NCI-H82 treated with DMSO at 0.1 percent for 48 hours (cell line): ENCODE measurements around the gene SIPA1.
A peak's percentile ranks its signal among the peaks of the same experiment; 100 is the strongest.
"Not testable (repeated sequence)": the region's sequence is repeated elsewhere in the genome, so short reads cannot be mapped to it uniquely, and the experiment has no call there.

Experiments used
- DNase-seq: peaks from one replicate; lab custom pipeline; 2025; ENCODE audit not compliant: unreplicated experiment; lab: John Stamatoyannopoulos, UW

Gene SIPA1

DNA sequence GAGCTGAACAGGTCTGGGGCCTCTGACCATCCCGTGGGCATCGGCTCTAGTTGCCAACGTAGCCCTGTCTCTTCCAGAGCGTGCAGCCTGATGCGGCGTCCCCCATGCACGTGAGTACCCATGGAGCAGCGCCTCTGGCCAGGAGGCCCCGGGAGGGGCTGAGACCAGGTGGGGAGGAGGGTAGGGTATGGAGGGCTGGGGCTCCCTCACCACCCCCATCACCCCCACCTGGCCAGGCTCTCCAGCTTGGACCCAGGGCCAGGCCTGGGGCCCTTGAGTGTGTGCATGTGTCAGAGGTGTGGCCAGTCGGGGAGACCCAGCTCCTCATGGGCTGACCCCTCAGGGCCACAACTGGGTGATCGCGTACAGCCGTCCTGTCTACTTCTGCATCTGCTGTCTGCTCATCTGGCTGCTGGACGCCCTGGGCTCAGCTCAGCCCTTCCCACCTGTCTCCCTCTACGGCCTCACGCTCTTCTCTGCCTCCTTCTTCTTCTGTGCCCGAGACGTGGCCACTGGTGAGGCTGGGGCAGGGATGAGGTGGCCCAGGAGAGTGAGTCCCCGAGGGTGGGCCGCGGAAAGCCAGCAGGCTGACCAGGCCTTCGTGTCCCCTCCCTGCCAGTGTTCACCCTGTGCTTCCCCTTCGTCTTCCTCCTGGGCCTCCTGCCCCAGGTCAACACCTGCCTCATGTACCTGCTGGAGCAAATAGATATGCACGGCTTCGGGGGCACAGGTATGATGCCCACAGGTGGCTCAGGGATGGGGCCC, 13.9 kb upstream of the SIPA1 start:
- DNase-seq, result no peak

DNA sequence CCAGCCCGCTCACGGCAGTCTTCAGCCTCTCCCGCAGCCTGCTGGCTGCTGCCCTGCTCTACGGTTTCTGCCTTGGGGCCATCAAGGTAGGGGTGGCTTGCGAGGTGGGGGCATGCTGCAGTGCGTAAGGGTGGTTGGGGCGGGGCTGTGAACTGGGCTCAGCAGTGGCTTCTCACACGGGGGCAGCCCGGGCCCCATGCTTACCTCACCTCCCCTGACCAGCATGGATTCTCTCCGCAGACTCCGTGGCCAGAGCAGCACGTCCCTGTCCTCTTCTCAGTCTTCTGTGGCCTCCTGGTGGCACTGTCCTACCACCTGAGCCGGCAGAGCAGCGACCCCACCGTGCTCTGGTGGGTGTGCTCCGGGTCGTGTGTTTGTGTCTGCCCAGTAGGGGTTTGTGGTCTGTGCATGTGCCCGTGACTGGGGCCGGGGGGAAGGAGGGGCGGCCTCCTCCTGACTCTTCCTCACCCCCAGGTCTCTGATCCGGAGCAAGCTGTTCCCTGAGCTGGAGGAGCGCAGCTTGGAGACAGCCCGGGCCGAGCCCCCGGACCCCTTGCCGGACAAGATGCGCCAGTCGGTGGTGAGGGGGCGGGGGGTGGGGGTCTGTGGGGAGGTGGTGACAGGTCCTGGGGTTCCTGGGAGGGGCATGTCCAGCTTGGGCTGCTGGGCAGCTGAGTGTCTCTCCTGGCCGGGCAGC, 12.8 kb upstream of the SIPA1 start:
- no peak for DNase-seq

DNA sequence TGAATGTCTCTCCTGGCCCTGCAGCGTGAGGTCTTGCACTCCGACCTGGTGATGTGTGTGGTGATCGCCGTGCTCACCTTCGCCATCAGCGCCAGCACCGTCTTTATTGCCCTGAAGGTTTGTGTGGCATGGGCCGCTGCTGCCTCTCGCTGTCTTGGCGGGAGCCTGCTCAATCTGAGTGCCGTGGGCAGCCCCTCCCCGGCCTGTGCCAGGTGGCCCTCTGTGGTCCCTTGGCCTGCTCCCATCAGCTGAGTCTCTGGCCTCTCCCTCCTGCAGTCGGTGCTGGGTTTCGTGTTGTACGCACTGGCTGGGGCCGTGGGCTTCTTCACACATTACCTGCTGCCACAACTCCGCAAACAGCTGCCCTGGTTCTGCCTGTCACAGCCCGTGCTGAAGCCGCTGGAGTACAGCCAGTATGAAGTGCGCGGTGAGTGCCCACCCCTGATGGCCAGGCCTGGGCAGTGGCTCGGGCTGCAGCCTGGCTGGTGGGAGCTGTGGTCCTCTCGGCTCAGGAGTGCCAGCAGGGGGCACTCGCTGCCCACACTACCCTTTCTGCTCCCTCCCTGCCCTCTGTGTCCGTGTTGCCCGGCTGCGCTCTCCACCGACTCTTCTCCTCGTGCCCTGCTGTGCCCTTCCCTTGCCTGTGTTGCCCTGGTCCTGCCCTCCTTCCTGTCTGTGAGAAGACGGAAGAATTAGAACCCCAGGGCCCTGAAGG, 12.1 kb upstream of the SIPA1 start:
- DNase-seq, result no peak

DNA sequence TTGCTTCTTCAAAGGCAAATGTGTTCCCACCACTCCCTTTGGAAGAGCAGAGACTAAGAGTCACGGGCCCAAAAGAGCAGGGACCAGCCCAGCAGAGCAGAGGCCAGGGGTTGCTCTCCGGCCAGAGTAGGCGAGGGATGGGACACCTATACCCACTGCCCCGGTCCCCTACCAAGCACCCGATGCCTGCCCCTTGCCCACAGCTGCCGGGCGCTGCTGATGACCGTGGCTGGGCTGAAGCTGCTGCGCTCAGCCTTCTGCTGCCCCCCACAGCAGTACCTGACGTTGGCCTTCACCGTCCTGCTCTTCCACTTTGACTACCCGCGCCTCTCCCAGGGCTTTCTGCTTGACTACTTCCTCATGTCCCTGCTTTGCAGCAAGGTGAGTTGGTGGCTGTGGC, 10.7 kb upstream of the SIPA1 start:
- DNase-seq, result no peak

DNA sequence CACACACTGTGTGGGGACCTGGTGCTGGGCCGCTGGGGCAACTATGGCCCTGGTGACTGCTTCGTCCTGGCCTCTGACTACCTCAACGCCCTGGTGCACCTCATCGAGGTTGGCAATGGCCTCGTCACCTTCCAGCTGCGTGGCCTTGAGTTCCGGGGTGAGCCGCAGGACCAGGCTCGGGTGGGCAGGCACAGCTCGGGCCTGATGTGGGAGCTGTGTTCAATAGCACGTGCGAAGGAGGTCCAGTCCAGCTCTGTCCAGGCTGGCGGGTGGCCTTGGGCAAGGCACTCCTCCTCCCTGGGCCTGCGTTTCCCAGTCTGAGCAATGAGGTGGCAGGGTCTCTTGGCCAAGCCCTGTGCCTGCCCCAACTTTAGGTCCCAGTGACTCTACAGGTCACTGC, 8.3 kb upstream of the SIPA1 start:
- DNase-seq, result no peak

DNA sequence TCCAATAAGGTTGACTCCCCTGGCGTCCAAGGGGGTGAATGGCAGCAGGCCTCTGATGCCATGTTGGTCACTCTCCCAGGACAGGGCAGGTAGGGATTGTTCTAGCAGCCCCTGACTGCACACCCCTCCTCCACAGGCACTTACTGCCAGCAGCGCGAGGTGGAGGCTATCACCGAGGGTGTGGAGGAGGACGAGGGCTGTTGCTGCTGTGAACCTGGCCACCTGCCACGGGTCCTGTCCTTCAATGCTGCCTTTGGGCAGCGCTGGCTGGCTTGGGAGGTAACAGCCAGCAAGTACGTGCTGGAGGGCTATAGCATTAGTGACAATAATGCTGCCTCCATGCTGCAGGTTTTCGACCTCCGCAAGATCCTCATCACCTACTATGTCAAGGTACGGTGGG, 7.7 kb upstream of the SIPA1 start:
- DNase-seq, result no peak

DNA sequence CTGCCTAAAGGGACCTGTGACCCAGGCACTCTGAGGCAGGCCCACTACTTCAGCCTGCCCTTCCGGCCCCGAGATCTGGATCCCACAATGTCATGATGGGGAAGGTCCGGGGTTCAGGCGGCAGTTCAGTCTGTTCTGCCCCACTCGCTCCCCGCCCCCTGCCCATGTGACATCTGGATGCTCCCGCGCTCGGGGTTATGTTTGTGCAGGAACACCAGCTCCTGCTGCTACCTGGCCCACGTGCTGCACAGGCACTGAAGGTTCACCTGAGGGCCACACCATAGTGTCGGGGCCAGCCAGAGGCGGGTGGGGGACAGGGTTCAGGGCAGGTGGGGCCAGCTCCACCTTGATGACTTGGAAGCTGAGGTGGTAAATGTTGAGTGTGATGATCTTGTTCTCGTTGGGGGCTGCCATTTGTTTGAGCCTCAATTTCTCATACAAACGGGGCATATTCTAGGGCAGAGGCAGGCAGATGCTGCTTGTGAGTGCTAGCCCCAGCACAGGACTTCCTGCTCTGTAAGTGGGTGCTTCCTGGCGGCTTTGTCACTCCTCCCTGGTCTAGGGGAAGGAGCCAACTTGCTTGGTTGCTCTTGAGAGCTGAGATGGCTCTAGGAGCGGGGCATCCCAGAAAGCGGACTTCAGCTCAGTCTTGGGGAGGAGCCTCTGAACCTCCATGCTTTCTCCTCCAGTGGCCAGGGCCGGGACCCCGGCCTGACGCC, 4.4 kb upstream of the SIPA1 start:
- no peak for DNase-seq

DNA sequence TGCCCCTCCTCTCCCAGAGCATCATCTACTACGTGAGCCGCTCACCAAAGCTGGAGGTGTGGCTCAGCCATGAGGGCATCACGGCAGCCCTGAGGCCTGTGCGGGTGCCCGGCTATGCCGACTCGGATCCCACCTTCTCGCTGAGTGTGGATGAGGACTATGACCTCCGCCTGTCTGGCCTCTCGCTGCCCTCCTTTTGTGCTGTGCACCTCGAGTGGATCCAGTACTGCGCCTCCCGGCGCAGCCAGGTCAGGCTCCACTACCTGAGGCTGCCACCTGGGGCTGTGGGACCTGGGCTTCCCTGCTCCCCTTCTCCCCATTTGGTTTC, 3.8 kb upstream of the SIPA1 start:
- no peak for DNase-seq

DNA sequence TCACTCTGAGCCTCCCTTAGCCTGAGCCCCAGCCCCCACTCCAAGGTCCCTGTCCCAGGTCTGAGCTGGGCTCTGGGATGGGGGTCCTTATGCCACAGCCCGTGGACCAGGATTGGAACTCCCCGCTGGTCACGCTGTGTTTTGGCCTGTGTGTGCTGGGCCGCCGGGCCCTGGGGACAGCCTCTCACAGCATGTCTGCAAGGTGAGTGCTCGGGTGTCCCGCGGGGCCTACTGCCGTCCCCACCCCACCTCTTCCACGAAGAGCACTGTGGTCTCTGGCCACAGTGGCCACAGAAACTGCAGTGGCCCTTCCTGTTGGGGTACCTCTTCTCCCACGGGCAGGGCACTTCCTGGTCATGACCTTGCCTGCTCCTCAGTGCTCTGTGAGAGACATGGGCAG, 3.5 kb upstream of the SIPA1 start:
- no peak for DNase-seq

DNA sequence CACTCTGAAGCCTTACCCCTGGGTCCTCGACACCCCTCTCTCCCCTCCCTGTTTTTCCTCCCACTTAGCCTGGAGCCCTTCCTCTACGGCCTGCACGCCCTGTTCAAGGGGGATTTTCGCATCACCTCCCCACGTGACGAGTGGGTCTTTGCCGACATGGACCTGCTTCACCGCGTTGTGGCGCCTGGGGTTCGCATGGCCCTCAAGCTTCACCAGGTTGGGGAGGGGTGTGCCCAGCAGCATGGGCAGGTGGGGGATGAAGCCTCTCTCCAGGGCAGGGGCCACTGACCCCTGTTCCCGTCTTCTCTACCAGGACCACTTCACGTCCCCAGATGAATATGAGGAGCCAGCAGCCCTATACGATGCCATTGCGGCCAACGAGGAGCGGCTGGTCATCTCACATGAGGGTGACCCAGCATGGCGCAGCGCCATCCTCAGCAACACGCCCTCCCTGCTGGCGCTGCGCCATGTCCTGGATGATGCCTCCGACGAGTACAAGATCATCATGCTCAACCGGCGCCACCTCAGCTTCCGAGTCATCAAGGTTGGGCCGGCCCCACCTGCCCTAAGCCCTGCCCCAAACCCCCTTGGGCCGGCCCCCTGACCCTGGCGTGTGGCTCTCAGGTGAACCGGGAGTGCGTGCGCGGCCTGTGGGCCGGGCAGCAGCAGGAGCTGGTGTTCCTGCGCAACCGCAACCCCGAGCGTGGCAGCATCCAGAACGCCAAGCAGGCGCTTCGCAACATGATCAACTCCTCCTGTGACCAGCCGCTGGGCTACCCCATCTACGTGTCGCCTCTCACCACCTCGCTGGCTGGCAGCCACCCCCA, 2.8 kb upstream of the SIPA1 start:
- no peak for DNase-seq

DNA sequence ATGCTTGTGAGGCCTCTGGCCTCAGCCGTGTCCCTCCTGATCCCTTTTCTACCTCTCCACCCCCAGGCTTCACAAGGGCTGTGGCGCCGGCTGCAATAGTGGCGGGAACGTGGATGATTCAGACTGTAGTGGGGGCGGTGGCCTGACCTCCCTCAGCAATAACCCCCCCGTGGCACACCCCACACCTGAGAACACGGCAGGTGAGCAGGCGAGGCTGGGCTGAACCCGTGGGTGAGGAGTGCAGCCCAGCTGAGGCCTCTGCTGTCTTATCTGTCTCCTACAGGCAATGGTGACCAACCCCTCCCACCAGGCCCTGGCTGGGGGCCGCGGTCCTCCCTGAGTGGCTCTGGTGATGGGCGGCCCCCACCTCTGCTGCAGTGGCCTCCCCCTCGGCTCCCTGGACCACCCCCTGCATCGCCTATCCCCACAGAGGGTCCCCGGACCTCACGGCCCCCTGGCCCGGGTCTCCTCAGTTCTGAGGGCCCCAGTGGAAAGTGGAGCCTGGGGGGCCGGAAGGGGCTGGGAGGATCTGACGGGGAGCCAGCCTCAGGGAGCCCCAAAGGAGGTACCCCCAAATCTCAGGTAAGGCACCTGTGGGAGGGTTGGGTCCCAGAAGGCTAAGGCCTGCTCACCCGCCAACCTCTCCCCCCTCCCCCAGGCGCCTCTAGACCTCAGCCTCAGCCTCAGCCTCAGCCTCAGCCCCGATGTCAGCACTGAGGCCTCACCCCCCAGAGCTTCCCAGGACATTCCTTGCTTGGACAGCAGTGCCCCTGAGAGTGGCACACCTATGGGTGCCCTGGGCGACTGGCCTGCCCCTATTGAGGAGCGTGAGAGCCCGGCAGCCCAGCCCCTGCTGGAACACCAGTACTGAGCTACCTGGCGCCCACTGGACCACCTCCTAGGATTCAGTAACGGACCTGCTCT, 1.5 kb upstream of the SIPA1 start:
- DNase-seq, result no peak

DNA sequence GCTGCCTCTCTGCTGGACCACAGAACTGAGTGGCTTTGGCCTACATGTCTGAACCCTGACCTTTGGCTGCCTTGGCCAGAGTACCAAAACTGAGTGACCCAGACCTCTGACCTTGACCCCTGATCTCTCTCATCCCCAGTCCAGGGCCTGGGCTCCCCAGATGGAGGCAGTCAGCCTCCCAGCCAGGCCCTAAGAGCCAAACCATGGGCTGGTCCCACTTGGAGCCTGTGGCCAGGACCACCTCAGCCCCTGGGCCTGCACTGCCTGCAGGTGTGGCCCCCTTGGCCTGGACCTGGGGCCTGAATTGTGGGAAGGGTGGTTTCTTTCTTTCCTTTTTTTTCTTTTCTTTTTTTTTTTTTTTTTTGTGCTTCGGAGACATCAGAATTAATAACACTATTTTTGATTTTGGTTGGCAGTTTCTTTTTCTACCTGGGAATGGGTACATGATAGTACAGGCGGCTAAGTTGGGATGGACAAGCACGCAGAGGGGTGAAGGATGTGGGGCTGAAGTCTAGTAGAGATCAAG, 806 bp upstream of the SIPA1 start:
- DNase-seq, result no peak

DNA sequence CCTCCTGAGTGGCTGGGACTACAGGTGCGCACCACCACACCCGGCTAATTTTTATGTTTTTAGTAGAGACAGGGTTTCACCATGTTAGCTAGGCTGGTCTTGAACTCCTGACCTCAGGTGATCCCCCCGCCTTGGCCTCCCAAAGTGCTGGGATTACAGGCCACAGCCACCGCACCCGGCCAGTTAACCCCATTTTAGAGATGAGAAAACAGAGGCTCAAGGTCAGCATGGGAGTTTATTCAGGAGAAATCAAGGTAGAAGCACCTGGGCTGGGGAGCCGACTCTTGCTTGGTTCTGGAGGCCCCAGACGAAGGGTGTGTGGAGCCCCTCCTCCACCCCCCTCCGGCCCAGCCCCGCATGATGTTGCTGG, 1.3 kb downstream of the SIPA1 start:
- not testable (repeated sequence) for DNase-seq

DNA sequence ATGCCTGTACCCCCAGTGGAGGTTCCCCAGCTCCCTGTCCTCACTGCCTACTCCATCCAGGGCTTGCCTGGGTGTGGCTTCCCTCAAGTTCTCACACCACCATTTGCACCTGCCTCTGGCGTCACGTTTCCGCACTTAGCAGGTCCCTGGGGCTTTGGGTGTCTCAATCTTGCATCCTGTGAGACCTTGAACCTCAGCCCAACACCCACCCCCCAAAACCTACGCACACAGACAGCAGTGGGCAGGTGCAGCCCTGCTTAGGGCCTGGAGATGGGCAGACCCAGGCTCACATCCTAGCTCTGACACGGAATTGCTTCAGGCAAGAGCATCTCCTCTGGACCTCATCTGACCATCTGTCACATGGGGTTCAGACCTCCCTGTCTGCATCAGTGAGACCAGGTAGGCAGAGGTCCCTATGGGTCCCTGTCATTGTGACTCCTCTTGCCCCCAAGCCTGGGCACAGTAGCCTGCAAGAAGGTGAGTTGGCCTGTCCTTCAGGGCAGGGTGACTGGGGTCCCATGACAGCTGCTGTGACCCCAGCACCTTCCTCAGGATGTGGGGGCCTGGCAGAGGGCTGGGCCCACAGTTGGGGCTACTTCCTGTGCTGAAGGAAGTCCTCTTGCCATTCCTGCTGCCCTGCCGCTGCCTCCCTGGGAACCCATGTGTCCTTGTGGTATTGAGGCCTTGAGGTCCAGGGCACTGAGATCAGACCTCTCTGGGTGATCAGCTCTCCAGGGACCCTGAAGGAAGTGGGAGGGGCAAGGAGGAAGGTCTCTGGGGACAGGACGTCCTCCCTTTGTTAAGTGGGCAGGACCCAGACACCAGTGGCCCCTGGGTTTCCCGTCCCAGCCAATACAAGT, 2.0 kb downstream of the SIPA1 start:
- DNase-seq, result no peak

DNA sequence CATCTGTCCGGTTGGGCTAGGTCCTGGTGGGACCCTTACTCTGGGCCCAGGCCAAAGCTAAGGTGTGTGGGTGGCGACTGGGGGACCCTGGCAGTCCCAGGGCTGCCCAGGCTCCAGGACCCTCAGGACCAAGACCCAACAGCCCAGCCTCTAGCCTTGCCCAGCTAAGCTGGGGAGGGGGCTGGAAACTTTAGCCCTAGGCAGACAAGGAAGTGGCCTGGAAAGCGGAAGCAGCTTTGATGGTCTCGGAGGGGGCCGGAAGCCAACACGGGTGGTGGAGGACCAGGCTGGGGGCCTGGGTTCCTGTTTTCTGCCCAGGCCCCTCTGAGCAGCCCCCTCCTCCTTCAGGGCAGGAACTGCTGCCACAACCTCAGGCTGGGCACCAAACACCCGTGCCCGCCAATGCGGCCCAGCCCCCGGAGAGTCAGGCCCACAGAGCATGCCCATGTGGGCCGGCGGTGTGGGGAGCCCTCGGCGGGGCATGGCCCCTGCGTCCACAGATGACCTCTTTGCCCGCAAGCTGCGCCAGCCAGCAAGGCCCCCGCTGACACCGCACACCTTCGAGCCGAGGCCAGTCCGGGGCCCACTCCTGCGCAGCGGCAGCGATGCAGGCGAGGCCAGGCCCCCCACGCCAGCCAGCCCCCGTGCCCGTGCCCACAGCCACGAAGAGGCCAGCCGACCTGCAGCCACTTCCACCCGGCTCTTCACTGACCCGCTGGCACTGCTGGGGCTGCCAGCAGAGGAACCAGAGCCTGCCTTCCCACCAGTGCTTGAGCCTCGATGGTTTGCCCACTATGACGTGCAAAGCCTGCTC, 2.8 kb downstream of the SIPA1 start:
- DNase-seq, result no peak

DNA sequence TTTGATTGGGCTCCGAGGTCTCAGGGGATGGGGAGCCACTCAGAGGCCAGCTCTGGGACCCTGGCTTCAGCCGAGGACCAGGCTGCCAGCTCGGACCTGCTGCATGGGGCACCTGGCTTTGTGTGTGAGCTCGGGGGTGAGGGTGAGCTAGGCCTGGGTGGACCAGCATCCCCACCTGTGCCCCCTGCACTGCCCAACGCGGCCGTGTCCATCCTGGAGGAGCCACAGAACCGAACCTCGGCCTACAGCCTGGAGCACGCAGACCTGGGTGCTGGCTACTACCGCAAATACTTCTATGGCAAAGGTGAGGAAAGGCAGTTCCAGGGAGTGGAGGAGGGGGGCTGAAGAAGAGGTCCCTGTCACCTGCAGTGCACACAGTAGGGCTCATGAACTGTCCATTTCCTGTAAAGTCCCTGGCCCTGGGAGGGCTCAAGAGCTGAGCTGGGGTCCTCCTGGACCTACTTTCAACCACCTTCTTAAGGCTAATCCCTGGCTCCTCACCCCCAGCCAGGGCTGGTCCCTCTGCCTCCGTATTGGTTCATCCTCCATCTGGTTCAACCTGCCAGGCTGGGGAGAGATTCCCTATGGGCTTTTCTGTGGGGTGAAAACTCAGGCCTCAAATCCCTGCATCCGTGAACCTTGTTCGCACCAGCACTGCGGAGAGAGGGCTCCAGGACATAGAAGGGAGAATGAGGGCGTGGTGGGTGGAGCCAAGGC, 3.6 kb downstream of the SIPA1 start:
- DNase-seq, result peak; percentile 13

DNA sequence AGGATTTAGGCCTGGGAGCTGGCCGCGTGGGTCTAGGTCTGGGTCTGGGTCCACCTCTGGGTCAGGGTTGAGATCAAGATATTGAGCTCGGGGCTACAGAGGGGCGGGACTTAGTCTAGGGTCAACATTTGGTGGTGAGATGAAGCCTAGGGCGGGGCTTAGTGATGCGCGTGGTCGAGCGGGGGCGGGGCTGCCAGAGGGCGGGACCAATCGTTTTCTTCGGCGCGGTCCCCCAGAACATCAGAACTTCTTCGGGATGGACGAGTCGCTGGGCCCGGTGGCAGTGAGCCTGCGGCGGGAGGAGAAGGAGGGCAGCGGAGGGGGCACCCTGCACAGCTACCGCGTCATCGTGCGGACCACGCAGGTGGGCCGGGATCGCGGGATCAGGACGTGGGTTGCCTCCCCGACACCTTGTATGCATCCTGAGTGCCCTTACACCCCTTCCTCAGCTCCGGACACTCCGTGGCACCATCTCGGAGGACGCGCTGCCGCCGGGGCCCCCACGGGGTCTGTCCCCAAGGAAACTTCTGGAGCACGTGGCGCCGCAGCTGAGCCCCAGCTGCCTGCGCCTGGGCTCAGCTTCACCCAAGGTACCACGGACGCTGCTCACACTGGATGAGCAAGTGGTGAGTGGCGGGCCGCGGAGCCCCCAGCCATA, 4.2 kb downstream of the SIPA1 start:
- peak; percentile 30 for DNase-seq
